Cardiac muscle cell (in vitro differentiated cells and primary cell): ENCODE data around the gene ANKRD63. TPM values are rescaled to one million over a fixed set of nuclear protein-coding genes. Genes with fewer than 3 reads are reported as not detected.

Source experiments
- DNase-seq, 2 donors: peaks; one replicate each; pipeline versions ENCODE4 v3.0.0 to v3.0.0-alpha.2; 2010 to 2017; ENCODE audit warnings: low read depth in 1 of 2, low spot score in 1 of 2
- H3K27ac ChIP-seq: fragments of 200-600 bp; sonication (generic); 2 replicates; pipeline ENCODE4 v1.5.1; 2016
- H3K27me3 ChIP-seq: fragments of 200-600 bp; sonication (generic); 2 replicates; pipeline ENCODE4 v1.6.0; 2016; ENCODE audit warnings: control low read depth
- H3K36me3 ChIP-seq: fragments of 200-600 bp; sonication (generic); 2 replicates; pipeline ENCODE4 v1.5.1; 2016; ENCODE audit warnings: control low read depth
- H3K4me1 ChIP-seq: fragments of 200-600 bp; sonication (generic); 2 replicates; pipeline ENCODE4 v1.8.1; 2017; ENCODE audit warnings: low read depth, mild to moderate bottlenecking, mixed run types
- H3K4me3 ChIP-seq: fragments of 200-600 bp; sonication (generic); 2 replicates; pipeline ENCODE4 v1.5.1; 2016; ENCODE audit warnings: mild to moderate bottlenecking
- H3K9me3 ChIP-seq: fragments of 200-600 bp; sonication (generic); 2 replicates; pipeline ENCODE4 v1.5.1; 2017; ENCODE audit warnings: low read depth, mild to moderate bottlenecking, control low read depth
- CTCF ChIP-seq: IDR thresholded peaks from 2 replicates; pipeline ENCODE4 v1.5.1; 2012; ENCODE audit warnings: low read depth, mild to moderate bottlenecking, low read length
- polyA plus RNA-seq: library from polyadenylated mRNA; unstranded; fragments of >200 nt; fragmentation: Nextera tagmentation; extraction: Ambion mirVana; gene quantifications from 2 replicates; pipeline ENCODE4 v1.2.1, GENCODE V29; 2016
- total RNA-seq: library from RNA; depleted of rRNA; stranded (reverse); fragments of >200 nt; gene quantifications from 2 replicates; pipeline ENCODE4 v1.2.3, GENCODE V29; 2016

Gene ANKRD63
- total and polyA plus RNA-seq, 2 experiments from 2014 or later: 13.7 to 104 TPM

- TF ChIP-seq CTCF: no peak
- peaks cover 46% of the 10 kb centered on the region for H3K4me1 ChIP-seq
- H3K9me3 ChIP-seq: no peaks in the 10 kb centered on the region
- DNase-seq: no peak
- H3K27me3 ChIP-seq: peaks cover 15% of the 10 kb centered on the region
- no peak overlapping the region for H3K27ac ChIP-seq
- H3K4me3 ChIP-seq: no peak overlapping the region
- no peaks in the 10 kb centered on the region for H3K36me3 ChIP-seq
Measured at GRCh38 chr15:40292246-40292645, 9.4 kb upstream of the ANKRD63 start.

DNA sequence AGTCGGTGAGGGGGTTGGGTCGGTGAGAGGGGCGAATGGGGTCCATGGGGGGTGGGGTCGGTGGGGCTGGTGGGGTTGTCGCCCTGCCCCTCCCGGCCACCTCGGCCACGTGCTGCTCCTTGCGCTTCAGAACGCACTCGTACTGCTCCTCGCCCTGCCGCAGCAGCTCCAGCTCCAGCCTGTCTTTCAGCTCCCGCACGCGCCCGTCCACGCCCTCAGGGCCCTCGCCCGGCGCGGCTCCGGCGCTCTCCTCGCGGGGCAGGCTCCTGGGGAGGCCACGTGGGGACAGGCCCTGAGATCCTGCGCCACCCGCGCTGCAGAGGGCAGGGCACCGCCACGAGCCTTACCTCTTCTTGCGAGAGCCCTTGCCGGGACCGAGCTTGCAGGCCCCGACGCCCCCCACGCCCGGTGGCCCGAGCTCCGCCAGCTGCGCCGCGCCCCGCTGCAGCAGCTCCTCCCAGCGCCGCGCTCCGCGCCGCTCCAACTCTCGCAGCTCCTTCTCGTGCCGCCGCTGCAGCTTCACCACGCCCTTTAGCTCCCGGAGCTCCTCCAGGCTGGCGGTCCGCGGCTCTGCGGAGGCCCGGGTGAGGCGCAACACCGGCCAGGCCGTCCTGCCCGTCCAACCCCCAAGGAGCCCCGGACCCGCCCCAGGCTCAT is 8.2 kb upstream of the ANKRD63 start:
- TF ChIP-seq CTCF: no peak
- H3K27me3 ChIP-seq: peaks cover 15% of the 10 kb centered on the region
- no peaks in the 10 kb centered on the region for H3K36me3 ChIP-seq
- peaks cover 42% of the 10 kb centered on the region for H3K4me1 ChIP-seq
- no peak overlapping the region for H3K4me3 ChIP-seq
- DNase-seq: peak; percentile 68 to 82
- no peak overlapping the region for H3K27ac ChIP-seq
- no peaks in the 10 kb centered on the region for H3K9me3 ChIP-seq

GRCh38 chr15:40290545-40290917 is 7.7 kb upstream of the ANKRD63 start:
- DNase-seq: no peak
- Histone ChIP-seq H3K4me3 (no peak overlapping the region), H3K4me1 (peaks cover 43% of the 10 kb centered on the region), H3K27ac (no peak overlapping the region), H3K27me3 (peaks cover 15% of the 10 kb centered on the region), H3K9me3 (no peaks in the 10 kb centered on the region), H3K36me3 (no peaks in the 10 kb centered on the region)
- no peak for TF ChIP-seq CTCF

DNA sequence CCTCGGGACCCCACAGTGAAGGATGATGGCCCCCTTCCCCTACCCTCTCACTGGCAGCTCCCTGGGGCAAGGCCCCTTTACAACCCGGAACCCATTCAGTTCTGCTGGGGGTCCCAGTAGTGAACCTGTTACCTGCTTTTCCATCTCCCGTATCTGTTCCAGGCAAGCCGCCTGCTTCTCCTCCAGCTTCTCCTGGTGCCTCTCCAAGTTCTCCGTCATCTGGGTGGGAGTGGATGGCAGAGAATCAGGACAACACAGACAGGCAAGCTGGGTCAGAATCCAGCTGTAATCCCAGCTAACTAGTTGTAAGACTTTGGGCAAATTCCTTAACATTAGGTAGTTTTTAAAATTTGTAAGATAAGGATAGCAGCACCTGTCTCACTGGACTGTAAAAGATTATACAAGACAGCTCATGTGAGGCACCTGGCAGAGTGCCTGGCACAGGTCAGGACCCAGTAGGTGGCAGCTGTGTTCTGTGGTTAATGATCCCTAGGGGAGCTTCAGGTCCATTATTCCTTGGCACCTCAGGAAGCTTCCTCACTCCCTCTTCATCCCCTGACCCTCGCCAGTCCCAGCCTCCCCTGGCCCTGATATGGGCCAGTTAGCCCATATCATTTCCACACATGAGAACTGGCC is 6.4 kb upstream of the ANKRD63 start:
- Histone ChIP-seq H3K4me1 (peaks cover 45% of the 10 kb centered on the region), H3K27ac (no peak overlapping the region), H3K27me3 (peaks cover 15% of the 10 kb centered on the region), H3K4me3 (no peak overlapping the region), H3K9me3 (no peaks in the 10 kb centered on the region), H3K36me3 (no peaks in the 10 kb centered on the region)
- TF ChIP-seq CTCF: no peak
- no peak for DNase-seq

GRCh38 chr15:40287968-40288367 is 5.1 kb upstream of the ANKRD63 start:
- no peak for DNase-seq
- TF ChIP-seq CTCF: no peak
- peaks cover 33% of the 10 kb centered on the region for H3K4me1 ChIP-seq
- no peak overlapping the region for H3K27ac ChIP-seq
- no peak overlapping the region for H3K4me3 ChIP-seq
- peaks cover 25% of the 10 kb centered on the region for H3K27me3 ChIP-seq
- H3K9me3 ChIP-seq: no peaks in the 10 kb centered on the region
- no peaks in the 10 kb centered on the region for H3K36me3 ChIP-seq
